Anterior cingulate cortex (tissue), 58 donors: ENCODE data around the gene ST6GAL2.

Experiments
- DNase-seq, 58 donors: peaks; one replicate each; lab custom pipeline; 2025; lab: John Stamatoyannopoulos, UW

The ST6GAL2 gene

DNA sequence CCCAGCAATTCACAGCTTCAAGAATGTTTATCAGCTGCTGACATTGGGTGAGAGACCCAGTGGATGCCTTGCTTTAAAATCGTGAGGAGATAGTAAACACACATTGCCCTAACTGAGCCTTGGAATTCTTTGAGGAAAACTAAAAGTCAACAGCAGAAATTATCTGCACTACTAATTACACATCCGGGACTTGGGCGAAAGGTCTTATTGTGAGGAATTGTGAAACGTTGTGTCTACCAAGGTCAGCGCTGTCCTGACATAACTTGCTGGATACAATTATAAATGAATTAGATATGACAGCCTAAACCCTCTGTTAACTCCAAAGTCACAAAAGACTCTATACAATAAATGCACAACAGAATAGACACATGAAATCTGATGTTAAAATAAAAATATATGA is 121.4 kb downstream of the ST6GAL2 start:
- DNase-seq, result no peak

- DNase-seq, result peak in 1 of 58 donors; percentile 8
These were observed 126.0 kb downstream of the ST6GAL2 start for GRCh38 chr2:106759966-106760365.

DNA sequence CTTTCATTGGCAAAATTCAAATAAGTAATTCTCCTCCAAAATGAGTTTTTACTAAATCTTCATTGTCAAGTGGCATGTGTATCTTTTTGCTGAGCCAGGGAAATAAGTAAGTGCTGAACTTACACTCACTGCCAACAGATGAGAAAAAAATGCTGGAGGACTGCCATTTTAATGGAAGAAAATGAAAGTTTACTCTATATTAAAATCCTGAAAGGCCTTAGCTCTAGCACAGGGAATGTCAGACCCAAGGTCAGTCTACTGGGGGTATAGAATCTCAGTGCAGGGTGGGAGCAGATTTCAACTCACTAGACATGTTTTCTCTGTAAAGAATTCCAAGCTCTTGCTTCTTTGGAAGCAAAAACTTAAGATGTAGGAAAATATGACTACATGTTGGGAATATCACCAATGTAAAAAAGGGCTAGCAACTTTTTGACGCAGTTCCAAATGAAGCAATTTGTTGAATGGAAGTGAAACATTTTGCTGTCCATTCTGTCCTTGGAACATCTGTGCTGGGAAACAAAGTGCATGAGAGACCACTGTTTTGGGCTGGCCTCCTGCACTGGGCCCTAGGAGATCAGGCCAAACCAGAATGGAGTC is 127.0 kb downstream of the ST6GAL2 start:
- DNase-seq, result no peak
